GM11168 (cell line): ENCODE measurements around the gene PRPS1L1.

Experiments used
- in situ Hi-C: fragments of 300-500 bp; cut with MboI; formaldehyde crosslinking; loops from one replicate; pipeline ENCODE4 v1.12.0; 2022; ENCODE audit warnings: low sequenced_read_pairs; ENCODE audit not compliant: unreplicated experiment

Gene PRPS1L1

DNA sequence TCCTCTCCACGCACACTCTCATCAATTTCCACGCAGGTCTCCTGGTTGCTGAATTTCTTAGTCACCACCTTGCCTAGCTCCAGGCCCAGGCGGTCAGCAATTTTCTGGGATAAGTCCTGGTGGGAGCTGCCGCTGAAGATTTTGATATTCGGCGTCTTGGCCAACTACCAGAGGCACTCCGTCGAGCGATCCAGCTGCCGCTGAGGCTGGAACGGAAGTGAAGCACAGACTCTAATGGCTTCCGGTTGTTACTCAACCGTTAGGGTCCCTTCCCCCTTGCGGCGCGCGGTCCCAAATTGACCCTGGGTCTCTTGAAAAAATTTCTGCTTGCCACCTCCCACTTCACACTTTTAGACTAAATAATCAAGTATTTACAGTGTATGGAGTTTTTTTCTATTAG, at the start of gene PRPS1L1:
Gene PRPS1L1, minus strand, starts transcription at position 219 of the 400 bp plus-strand sequence.
- in situ Hi-C loops, result no loop called here

DNA sequence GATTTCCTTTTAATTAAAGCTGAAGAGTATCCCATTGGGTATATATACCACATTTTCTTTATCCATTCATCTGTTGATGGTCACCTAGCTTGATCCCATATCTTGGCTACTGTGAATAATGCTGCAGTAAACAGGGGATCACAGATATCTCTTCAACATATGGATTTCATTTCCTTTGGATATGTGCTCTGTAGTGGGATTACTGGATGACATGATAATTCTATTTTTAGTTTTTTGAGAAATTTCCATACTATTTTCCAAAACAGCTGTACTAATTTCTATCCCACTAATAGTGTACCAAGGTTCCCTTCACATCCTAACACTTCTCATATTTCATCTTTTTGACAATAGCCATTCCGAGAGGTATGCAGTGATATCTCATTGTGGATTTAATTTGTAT, 48.8 kb upstream of the PRPS1L1 start:
- in situ Hi-C loops, result no loop called here

GRCh38 chr7:18068745-18069144, 41.1 kb upstream of the PRPS1L1 start:
- in situ Hi-C loops, result no loop called here

GRCh38 chr7:18064242-18064838, 36.7 kb upstream of the PRPS1L1 start:
- in situ Hi-C loops, result no loop called here

DNA sequence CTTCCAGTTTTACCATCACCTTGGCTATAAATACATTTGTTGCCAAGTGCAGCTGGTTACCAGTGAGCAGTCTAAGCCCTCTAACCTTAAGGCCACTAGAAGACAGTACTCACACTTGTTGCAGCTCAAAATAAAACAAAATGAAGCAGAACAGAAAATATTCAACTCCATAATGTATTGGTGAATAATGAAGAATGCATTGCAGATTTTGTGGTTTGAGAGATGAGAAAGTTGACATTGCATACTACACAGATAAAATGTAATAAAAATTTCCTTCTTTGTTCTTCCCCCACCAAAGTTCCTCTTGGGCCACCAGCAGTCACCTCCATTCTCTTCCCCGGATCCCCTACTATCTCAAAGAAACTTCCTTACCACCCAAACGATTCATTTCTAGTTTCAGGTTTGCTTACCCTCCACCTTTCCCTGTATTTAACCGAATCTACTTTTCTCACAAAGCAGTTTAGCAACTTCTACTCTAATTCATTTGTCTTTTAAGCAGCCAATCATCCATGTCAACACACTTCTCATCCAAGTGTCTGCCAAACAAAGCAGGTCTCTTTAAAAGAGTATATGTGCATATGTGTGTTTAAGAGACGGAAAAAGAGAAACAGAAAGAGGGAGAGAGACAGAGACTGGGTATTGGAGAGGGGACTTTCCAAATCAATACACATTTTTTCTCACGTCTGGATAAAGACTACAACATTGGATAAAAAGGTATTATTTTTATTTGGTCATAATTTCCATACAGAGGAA, 35.7 kb upstream of the PRPS1L1 start:
- in situ Hi-C loops, result no loop called here

DNA sequence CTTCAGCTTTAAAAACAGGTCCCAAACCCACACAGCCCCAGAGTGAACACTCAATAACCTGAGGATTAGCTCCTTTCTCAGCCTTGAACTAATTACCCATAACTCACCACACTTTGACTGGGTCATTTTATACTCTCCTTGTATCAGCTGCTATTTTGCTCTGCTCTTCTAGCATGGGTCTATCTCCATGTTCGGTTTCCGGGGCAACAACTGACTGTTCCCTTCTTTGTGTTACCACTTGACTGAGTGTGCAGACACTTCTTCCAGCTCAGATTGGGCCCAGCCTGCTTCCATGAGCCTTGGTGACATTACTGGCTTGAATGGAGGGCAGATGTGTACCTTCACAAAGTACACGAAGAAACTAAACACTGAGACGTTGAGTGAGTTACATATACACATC, 31.5 kb upstream of the PRPS1L1 start:
- in situ Hi-C loops, result no loop called here

GRCh38 chr7:18053941-18054340, 26.3 kb upstream of the PRPS1L1 start:
- in situ Hi-C loops, result no loop called here

- in situ Hi-C loops, result no loop called here
Measured at GRCh38 chr7:18053177-18053928, 25.7 kb upstream of the PRPS1L1 start.

GRCh38 chr7:18049262-18049661, 21.6 kb upstream of the PRPS1L1 start:
- in situ Hi-C loops, result no loop called here

DNA sequence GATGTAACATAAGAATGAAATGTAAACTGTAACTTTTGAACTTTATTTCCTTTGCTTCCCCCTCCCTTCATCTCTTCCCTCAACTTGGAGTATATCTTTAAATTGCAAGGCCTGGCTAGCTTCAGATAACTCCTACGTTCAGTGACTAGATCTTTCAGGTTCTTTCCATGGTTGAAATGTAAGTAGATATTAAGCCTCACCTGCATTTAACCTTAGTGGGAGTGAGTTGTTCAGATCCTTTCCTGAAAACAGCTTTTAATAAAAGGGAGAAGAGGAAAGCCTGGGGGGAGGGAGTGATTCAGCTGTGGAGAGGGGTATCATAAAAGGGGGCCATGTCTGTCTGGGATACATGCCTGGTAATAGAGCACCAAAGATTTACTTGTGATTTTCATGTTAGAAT, 19.0 kb upstream of the PRPS1L1 start:
- in situ Hi-C loops, result no loop called here

- in situ Hi-C loops, result no loop called here
Measured at GRCh38 chr7:18045171-18045570, 17.5 kb upstream of the PRPS1L1 start.

GRCh38 chr7:18041191-18041590, 13.5 kb upstream of the PRPS1L1 start:
- in situ Hi-C loops, result no loop called here

GRCh38 chr7:18040196-18040595, 12.6 kb upstream of the PRPS1L1 start:
- in situ Hi-C loops, result no loop called here

DNA sequence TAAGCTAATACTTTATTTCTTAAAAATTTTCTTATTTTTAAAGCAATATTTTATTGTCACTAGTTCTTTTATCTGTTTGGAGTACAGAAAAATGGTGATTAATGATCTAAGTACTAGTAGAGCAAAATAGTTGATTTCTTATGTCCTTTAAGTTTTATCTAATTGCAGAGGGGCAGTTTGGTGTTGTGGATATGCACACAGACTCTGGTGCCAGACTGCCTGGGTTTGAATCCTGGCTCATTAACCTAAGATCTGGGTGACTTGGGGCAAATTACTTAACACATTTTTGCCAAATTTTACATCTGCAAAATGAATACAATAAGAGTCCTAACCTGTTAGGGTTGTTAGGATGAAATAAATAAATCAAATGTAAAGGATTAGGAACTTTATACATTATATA, 10.7 kb upstream of the PRPS1L1 start:
- in situ Hi-C loops, result no loop called here

- in situ Hi-C loops, result no loop called here
Measured at GRCh38 chr7:18037609-18038008, 10.0 kb upstream of the PRPS1L1 start.

GRCh38 chr7:18036783-18037182, 9.1 kb upstream of the PRPS1L1 start:
- in situ Hi-C loops, result no loop called here

DNA sequence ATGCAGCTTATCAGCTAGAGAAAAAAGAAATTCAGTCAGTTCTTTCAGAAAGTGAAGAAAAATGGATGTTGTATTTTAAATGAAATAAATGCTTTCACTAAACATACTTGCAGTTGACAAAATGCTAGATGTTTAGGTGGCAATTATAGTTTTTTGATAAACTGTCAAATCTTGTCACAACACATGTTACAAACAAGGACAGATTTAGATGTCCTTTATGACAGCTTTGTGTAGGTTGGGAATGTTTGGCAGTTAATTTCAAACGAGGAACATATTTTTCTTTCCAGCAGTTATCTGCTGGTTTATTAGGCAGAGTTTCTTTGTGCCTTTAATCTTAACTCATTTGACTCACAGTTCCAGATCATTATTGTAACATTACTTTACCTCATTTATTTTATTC, 3.1 kb upstream of the PRPS1L1 start:
- in situ Hi-C loops, result no loop called here

DNA sequence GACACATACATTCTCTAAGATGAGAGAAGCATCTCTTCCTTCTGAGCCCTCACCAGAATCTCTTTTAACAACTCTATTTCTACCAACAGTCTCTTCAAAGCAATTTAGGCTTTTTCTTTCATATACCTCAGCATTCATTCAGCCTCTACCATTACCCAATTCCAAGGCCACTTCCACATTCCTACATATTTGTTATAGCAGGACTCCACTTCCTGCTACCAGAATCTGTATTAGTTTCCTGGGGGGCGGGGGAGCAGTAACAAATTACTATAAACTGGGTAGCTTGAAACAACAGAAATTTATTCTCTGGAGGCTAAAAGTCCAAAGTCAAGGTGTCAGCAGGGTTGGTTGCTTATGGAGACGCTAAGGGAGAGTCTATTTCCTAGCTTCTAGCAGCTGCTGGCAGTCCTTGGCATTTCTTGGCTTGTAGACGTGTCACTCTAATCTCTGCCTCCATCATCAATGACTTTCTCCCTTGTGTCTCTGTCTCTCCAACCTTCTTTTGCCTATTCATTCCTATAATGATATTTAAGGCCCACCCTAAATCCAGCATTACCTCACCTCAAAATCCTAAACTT, 7.4 kb downstream of the PRPS1L1 start:
- in situ Hi-C loops, result no loop called here

DNA sequence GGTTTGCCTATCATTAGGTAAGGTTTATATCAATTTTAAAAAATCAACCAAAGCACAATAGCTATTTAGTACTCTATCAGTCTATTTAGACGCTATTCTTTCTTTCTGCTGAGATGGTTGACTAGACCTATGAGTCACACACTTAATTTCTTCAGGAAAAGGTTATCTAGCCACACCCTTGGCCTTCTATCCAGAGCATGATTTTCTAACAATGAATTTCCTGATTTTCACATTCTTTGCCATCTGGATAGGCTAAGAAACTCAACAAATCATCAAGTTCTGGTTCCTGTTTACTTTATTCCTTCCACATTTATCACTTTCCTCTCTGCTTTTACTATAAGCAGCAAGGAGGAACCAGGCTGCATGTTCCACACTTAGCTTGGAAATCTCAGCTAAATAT, 8.1 kb downstream of the PRPS1L1 start:
- in situ Hi-C loops, result no loop called here

GRCh38 chr7:18018296-18019215, 9.1 kb downstream of the PRPS1L1 start:
- in situ Hi-C loops, result no loop called here
